BE2C (cell line): Measurements from ENCODE around the gene MRNIP.
"Not testable (repeated sequence)": the region's sequence is repeated elsewhere in the genome, so short reads cannot be mapped to it uniquely, and the experiment has no call there.

ENCODE experiments used
- DNase-seq: peaks from one replicate; pipeline ENCODE4 v3.0.0-alpha.2; 2020
- H3K27me3 ChIP-seq: fragments of 250-450 bp; sonication (Bioruptor Pico); 2 replicates; pipeline ENCODE4 v1.5.1; 2020; ENCODE audit warnings: mild to moderate bottlenecking
- H3K36me3 ChIP-seq: fragments of 250-450 bp; sonication (Bioruptor Pico); 2 replicates; pipeline ENCODE4 v1.5.1; 2020; ENCODE audit warnings: mild to moderate bottlenecking
- H3K4me1 ChIP-seq: fragments of 250-450 bp; sonication (Bioruptor Pico); 2 replicates; pipeline ENCODE4 v1.5.1; 2020
- H3K4me3 ChIP-seq: 2 replicates; pipeline ENCODE4 v1.5.1; 2011; ENCODE audit warnings: low read depth, low read length
- H3K9me3 ChIP-seq: fragments of 250-450 bp; sonication (Bioruptor Pico); 2 replicates; pipeline ENCODE4 v1.5.1; 2020
- CTCF ChIP-seq: IDR thresholded peaks from 2 replicates; pipeline ENCODE4 v1.5.1; 2012; ENCODE audit warnings: mild to moderate bottlenecking, low read depth, low read length

The MRNIP gene

GRCh38 chr5:179874136-179874535 is 15.5 kb upstream of the MRNIP start:
- H3K36me3 ChIP-seq = peaks cover 33% of the 10 kb centered on the region
- H3K4me3 ChIP-seq = no peak overlapping the region
- DNase-seq = no peak
- H3K9me3 ChIP-seq = no peaks in the 10 kb centered on the region
- no peak for TF ChIP-seq CTCF
- no peaks in the 10 kb centered on the region for H3K4me1 ChIP-seq
- no peaks in the 10 kb centered on the region for H3K27me3 ChIP-seq

- DNase-seq = no peak
- H3K36me3 ChIP-seq = peaks cover 33% of the 10 kb centered on the region
- no peak for TF ChIP-seq CTCF
- H3K4me1 ChIP-seq = no peaks in the 10 kb centered on the region
- no peaks in the 10 kb centered on the region for H3K9me3 ChIP-seq
- H3K27me3 ChIP-seq = no peaks in the 10 kb centered on the region
- no peak overlapping the region for H3K4me3 ChIP-seq
Observed at GRCh38 chr5:179873588-179874110, 15.0 kb upstream of the MRNIP start.

- DNase-seq = no peak
- TF ChIP-seq CTCF = no peak
- peaks cover 31% of the 10 kb centered on the region for H3K36me3 ChIP-seq
- no peaks in the 10 kb centered on the region for H3K4me1 ChIP-seq
- no peak overlapping the region for H3K4me3 ChIP-seq
- H3K27me3 ChIP-seq = no peaks in the 10 kb centered on the region
- H3K9me3 ChIP-seq = no peaks in the 10 kb centered on the region
Observed at GRCh38 chr5:179872828-179873575, 14.4 kb upstream of the MRNIP start.

- Histone ChIP-seq H3K36me3 (peaks cover 28% of the 10 kb centered on the region), H3K27me3 (no peaks in the 10 kb centered on the region), H3K9me3 (no peaks in the 10 kb centered on the region), H3K4me1 (no peaks in the 10 kb centered on the region), H3K4me3 (no peak overlapping the region)
- no peak for TF ChIP-seq CTCF
- DNase-seq = no peak
Observed at GRCh38 chr5:179872055-179872827, 13.6 kb upstream of the MRNIP start.

GRCh38 chr5:179871533-179871932 is 12.9 kb upstream of the MRNIP start:
- H3K4me1 ChIP-seq, H3K27me3 ChIP-seq, H3K4me3 ChIP-seq, DNase-seq, H3K9me3 ChIP-seq: not testable (repeated sequence)
- peaks cover 29% of the 10 kb centered on the region for H3K36me3 ChIP-seq

- TF ChIP-seq CTCF = no peak
- no peaks in the 10 kb centered on the region for H3K9me3 ChIP-seq
- no peaks in the 10 kb centered on the region for H3K4me1 ChIP-seq
- no peak overlapping the region for H3K4me3 ChIP-seq
- no peak for DNase-seq
- peaks cover 27% of the 10 kb centered on the region for H3K36me3 ChIP-seq
- H3K27me3 ChIP-seq = no peaks in the 10 kb centered on the region
Observed at GRCh38 chr5:179870952-179871351, 12.3 kb upstream of the MRNIP start.
